ENCODE data around the gene KRTAP1-3. TPM values are rescaled to one million over a fixed set of nuclear protein-coding genes. Genes with fewer than 3 reads are reported as not detected.
"Not testable (repeated sequence)": the region's sequence is repeated elsewhere in the genome, so short reads cannot be mapped to it uniquely, and the experiment has no call there.

The KRTAP1-3 gene
- not detected for polyA plus RNA-seq (2013, experiment 1 of 2)
- not detected for polyA plus RNA-seq (2013, experiment 2 of 2)

- 91 to 95% methylated on average over 6 of the region's 10 CpGs for WGBS, 2 experiments (ENCODE audit: insufficient coverage in 2 of 2)
- H3K4me1 ChIP-seq (ENCODE audit: control insufficient read depth, insufficient read depth, low read length, poor library complexity, severe bottlenecking); H3K4me3 ChIP-seq (ENCODE audit: extremely low read depth, insufficient read depth, low read length, poor library complexity, severe bottlenecking); H3K36me3 ChIP-seq (ENCODE audit: control insufficient read depth, insufficient read depth, low read length); H3K27ac ChIP-seq (ENCODE audit: low read depth, low read length, severe bottlenecking); H3K9me3 ChIP-seq (ENCODE audit: control insufficient read depth, low read length): not testable (repeated sequence)
Observed at GRCh38 chr17:41034346-41034935, at the start of gene KRTAP1-3. KRTAP1-3 (minus strand) TSS chr17:41034874; CDS start chr17:41034821, 53 bp downstream.

GRCh38 chr17:41084100-41084856 lies 49.6 kb upstream of the KRTAP1-3 start, which contains the start of gene KRTAP4-7:
KRTAP4-7 (plus strand) TSS chr17:41084150; CDS start chr17:41084207, 57 bp downstream.
- WGBS, 2 experiments (ENCODE audit: insufficient coverage in 2 of 2), result 86 to 89% methylated on average over 7 to 11 of the region's 14 CpGs
- H3K27ac ChIP-seq (ENCODE audit: low read depth, low read length, severe bottlenecking); H3K9me3 ChIP-seq (ENCODE audit: control insufficient read depth, low read length): not testable (repeated sequence)

GRCh38 chr17:41083427-41083826 lies 48.8 kb upstream of the KRTAP1-3 start:
- H3K4me1 ChIP-seq (ENCODE audit: control insufficient read depth, insufficient read depth, low read length, poor library complexity, severe bottlenecking); H3K4me3 ChIP-seq (ENCODE audit: extremely low read depth, insufficient read depth, low read length, poor library complexity, severe bottlenecking); H3K36me3 ChIP-seq (ENCODE audit: control insufficient read depth, insufficient read depth, low read length); H3K27ac ChIP-seq (ENCODE audit: low read depth, low read length, severe bottlenecking); H3K9me3 ChIP-seq (ENCODE audit: control insufficient read depth, low read length): not testable (repeated sequence)
- no CpG with 5 or more reads among the region's 2 CpGs for WGBS, 2 experiments (ENCODE audit: insufficient coverage in 2 of 2)

More at GRCh38 chr17:41084100-41084856, 49.6 kb upstream of the KRTAP1-3 start, which contains the start of gene KRTAP4-7:
- not testable (repeated sequence) for H3K36me3 ChIP-seq (ENCODE audit: control insufficient read depth, insufficient read depth, low read length); H3K4me1 ChIP-seq (ENCODE audit: control insufficient read depth, insufficient read depth, low read length, poor library complexity, severe bottlenecking); H3K4me3 ChIP-seq (ENCODE audit: extremely low read depth, insufficient read depth, low read length, poor library complexity, severe bottlenecking)

- no peak overlapping the region for H3K4me3 ChIP-seq (ENCODE audit: extremely low read depth, insufficient read depth, low read length, poor library complexity, severe bottlenecking)
Observed at GRCh38 chr17:41082626-41083025, 48.0 kb upstream of the KRTAP1-3 start.

GRCh38 chr17:41076788-41077187 lies 42.1 kb upstream of the KRTAP1-3 start:
- Histone ChIP-seq H3K4me3 (ENCODE audit: extremely low read depth, insufficient read depth, low read length, poor library complexity, severe bottlenecking) (no peak overlapping the region), H3K27ac (ENCODE audit: low read depth, low read length, severe bottlenecking) (no peak overlapping the region), H3K36me3 (ENCODE audit: control insufficient read depth, insufficient read depth, low read length) (no peaks in the 10 kb centered on the region), H3K4me1 (ENCODE audit: control insufficient read depth, insufficient read depth, low read length, poor library complexity, severe bottlenecking) (no peaks in the 10 kb centered on the region), H3K9me3 (ENCODE audit: control insufficient read depth, low read length) (no peaks in the 10 kb centered on the region)

More at GRCh38 chr17:41082626-41083025, 48.0 kb upstream of the KRTAP1-3 start:
- Histone ChIP-seq H3K4me1 (ENCODE audit: control insufficient read depth, insufficient read depth, low read length, poor library complexity, severe bottlenecking) (peaks cover 5% of the 10 kb centered on the region), H3K36me3 (ENCODE audit: control insufficient read depth, insufficient read depth, low read length) (no peaks in the 10 kb centered on the region), H3K9me3 (ENCODE audit: control insufficient read depth, low read length) (no peaks in the 10 kb centered on the region), H3K27ac (ENCODE audit: low read depth, low read length, severe bottlenecking) (no peak overlapping the region)
- WGBS, 2 experiments (ENCODE audit: insufficient coverage in 2 of 2), result 78 to 88% methylated on average over 2 of the region's 4 CpGs

GRCh38 chr17:41073676-41074075 lies 39.0 kb upstream of the KRTAP1-3 start:
- 94 to 100% methylated on average over 1 to 2 of the region's 2 CpGs for WGBS, 2 experiments (ENCODE audit: insufficient coverage in 2 of 2)
- Histone ChIP-seq H3K4me1 (ENCODE audit: control insufficient read depth, insufficient read depth, low read length, poor library complexity, severe bottlenecking) (no peaks in the 10 kb centered on the region), H3K9me3 (ENCODE audit: control insufficient read depth, low read length) (no peaks in the 10 kb centered on the region), H3K27ac (ENCODE audit: low read depth, low read length, severe bottlenecking) (no peak overlapping the region), H3K36me3 (ENCODE audit: control insufficient read depth, insufficient read depth, low read length) (no peaks in the 10 kb centered on the region), H3K4me3 (ENCODE audit: extremely low read depth, insufficient read depth, low read length, poor library complexity, severe bottlenecking) (no peak overlapping the region)

- Histone ChIP-seq H3K36me3 (ENCODE audit: control insufficient read depth, insufficient read depth, low read length) (no peaks in the 10 kb centered on the region), H3K9me3 (ENCODE audit: control insufficient read depth, low read length) (no peaks in the 10 kb centered on the region), H3K4me3 (ENCODE audit: extremely low read depth, insufficient read depth, low read length, poor library complexity, severe bottlenecking) (no peak overlapping the region), H3K27ac (ENCODE audit: low read depth, low read length, severe bottlenecking) (no peak overlapping the region), H3K4me1 (ENCODE audit: control insufficient read depth, insufficient read depth, low read length, poor library complexity, severe bottlenecking) (no peaks in the 10 kb centered on the region)
- WGBS, 2 experiments (ENCODE audit: insufficient coverage in 2 of 2), result 90 to 100% methylated on average over 3 to 5 of the region's 5 CpGs
Observed at GRCh38 chr17:41071606-41072360, 37.1 kb upstream of the KRTAP1-3 start.

GRCh38 chr17:41069031-41069430 lies 34.4 kb upstream of the KRTAP1-3 start:
- no peak overlapping the region for H3K27ac ChIP-seq (ENCODE audit: low read depth, low read length, severe bottlenecking)

GRCh38 chr17:41067281-41067680 lies 32.6 kb upstream of the KRTAP1-3 start:
- Histone ChIP-seq H3K36me3 (ENCODE audit: control insufficient read depth, insufficient read depth, low read length) (no peaks in the 10 kb centered on the region), H3K27ac (ENCODE audit: low read depth, low read length, severe bottlenecking) (no peak overlapping the region), H3K9me3 (ENCODE audit: control insufficient read depth, low read length) (no peaks in the 10 kb centered on the region), H3K4me1 (ENCODE audit: control insufficient read depth, insufficient read depth, low read length, poor library complexity, severe bottlenecking) (no peaks in the 10 kb centered on the region), H3K4me3 (ENCODE audit: extremely low read depth, insufficient read depth, low read length, poor library complexity, severe bottlenecking) (no peak overlapping the region)

More at GRCh38 chr17:41069031-41069430, 34.4 kb upstream of the KRTAP1-3 start:
- Histone ChIP-seq H3K36me3 (ENCODE audit: control insufficient read depth, insufficient read depth, low read length) (no peaks in the 10 kb centered on the region), H3K4me3 (ENCODE audit: extremely low read depth, insufficient read depth, low read length, poor library complexity, severe bottlenecking) (no peak overlapping the region), H3K4me1 (ENCODE audit: control insufficient read depth, insufficient read depth, low read length, poor library complexity, severe bottlenecking) (no peaks in the 10 kb centered on the region), H3K9me3 (ENCODE audit: control insufficient read depth, low read length) (no peaks in the 10 kb centered on the region)
- 90 to 100% methylated on average over 2 of the region's 3 CpGs for WGBS, 2 experiments (ENCODE audit: insufficient coverage in 2 of 2)

- Histone ChIP-seq H3K36me3 (ENCODE audit: control insufficient read depth, insufficient read depth, low read length) (no peaks in the 10 kb centered on the region), H3K4me1 (ENCODE audit: control insufficient read depth, insufficient read depth, low read length, poor library complexity, severe bottlenecking) (no peaks in the 10 kb centered on the region), H3K9me3 (ENCODE audit: control insufficient read depth, low read length) (no peaks in the 10 kb centered on the region), H3K27ac (ENCODE audit: low read depth, low read length, severe bottlenecking) (no peak within 1 kb of the TSS), H3K4me3 (ENCODE audit: extremely low read depth, insufficient read depth, low read length, poor library complexity, severe bottlenecking) (no peak within 1 kb of the TSS)
- WGBS, 2 experiments (ENCODE audit: insufficient coverage in 2 of 2), result 80 to 86% methylated on average over 3 to 5 of the region's 6 CpGs
Observed at GRCh38 chr17:41065829-41066624, 31.4 kb upstream of the KRTAP1-3 start, which contains the start of gene KRTAP2-4. KRTAP2-4 (minus strand) TSS chr17:41065879; CDS start chr17:41065845, 34 bp downstream.

Measured in mesodermal cell (in vitro differentiated cells).